ENCODE measurements around the gene YPEL1.
"Not testable (repeated sequence)": the region's sequence is repeated elsewhere in the genome, so short reads cannot be mapped to it uniquely, and the experiment has no call there.

Gene YPEL1

GRCh38 chr22:21683401-21683811 lies 52.2 kb downstream of the YPEL1 start:
- DNase-seq (ENCODE audit: low spot score): no peak

GRCh38 chr22:21682385-21683175 lies 53.0 kb downstream of the YPEL1 start:
- DNase-seq (ENCODE audit: low spot score): no peak

DNA sequence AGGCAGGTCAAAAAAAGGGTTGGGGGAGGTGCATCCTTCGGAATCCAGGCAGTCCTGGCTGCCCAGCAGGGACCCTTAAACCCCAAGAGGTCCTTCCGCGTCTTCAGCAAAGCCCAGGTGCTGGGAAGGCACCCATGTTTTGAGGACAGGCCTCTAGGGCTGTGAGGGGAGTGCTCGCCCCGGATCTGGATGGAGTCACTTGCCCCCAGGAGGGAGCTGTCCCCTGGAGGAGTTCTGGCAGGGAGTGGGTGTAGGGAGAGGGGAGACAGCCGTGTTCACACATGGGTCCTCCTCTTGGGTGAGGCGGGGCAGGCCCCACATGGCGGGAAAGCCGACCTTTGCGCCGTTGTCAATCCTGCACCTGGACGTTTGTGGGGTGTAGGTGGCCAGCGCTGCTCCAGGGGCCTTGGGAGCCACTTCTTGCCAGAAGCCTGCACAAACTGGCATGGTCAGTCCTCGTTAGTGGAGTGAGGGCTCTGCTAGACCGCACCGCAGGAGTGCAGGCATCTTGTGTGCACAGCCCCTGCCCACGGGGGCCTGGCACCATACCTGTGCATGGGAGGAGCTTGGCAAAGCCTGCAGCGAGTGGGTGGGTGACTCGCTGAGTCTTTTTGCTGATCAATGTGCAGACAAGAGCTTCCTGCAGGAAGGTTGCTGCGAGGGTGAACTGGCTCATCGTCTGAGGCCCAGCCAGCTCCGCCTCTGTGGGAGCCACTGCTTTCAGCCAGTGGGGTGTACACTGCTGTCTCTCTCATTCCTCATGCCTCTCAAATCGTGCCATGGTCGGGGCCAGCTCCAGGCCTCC lies 53.8 kb downstream of the YPEL1 start:
- DNase-seq (ENCODE audit: low spot score): no peak

- DNase-seq (ENCODE audit: low spot score): no peak
Observed at GRCh38 chr22:21680830-21681565, 54.6 kb downstream of the YPEL1 start.

DNA sequence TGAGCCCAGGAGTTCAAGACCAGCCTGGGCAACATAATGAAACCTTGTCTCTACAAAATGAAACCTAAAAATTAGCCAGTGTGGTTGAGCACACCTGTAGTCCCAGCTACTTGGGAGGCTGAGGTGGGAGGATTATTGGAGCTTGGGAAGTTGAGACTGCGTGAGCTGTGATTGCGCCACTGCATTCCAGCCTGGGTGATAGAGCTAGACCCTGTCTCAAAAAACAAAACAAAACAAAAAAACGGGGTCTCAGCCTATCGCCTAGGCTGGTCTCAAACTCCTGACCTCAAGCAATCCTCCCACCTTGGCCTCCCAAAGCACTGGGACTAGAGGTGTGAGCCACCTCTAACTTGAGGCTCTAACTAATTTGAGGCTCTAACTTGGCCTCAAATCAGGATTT lies 56.2 kb downstream of the YPEL1 start:
- no peak for DNase-seq (ENCODE audit: low spot score)

DNA sequence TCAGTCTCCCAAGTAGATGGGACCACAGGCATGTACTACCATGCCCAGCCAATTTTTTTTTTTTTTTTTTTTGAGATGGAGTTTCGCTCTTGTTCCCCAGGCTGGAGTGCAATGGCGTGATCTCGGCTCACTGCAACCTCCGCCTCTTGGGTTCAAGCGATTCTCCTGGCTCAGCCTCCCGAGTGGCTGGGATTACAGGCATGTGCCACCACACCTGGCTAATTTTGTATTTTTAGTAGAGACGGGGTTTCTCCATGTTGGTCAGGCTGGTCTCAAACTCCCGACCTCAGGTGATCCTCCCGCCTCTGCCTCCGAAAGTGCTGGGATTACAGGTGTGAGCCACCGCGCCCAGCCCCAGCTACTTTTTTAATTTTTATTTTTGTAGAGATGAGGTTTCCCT lies 56.8 kb downstream of the YPEL1 start:
- not testable (repeated sequence) for DNase-seq (ENCODE audit: low spot score)

DNA sequence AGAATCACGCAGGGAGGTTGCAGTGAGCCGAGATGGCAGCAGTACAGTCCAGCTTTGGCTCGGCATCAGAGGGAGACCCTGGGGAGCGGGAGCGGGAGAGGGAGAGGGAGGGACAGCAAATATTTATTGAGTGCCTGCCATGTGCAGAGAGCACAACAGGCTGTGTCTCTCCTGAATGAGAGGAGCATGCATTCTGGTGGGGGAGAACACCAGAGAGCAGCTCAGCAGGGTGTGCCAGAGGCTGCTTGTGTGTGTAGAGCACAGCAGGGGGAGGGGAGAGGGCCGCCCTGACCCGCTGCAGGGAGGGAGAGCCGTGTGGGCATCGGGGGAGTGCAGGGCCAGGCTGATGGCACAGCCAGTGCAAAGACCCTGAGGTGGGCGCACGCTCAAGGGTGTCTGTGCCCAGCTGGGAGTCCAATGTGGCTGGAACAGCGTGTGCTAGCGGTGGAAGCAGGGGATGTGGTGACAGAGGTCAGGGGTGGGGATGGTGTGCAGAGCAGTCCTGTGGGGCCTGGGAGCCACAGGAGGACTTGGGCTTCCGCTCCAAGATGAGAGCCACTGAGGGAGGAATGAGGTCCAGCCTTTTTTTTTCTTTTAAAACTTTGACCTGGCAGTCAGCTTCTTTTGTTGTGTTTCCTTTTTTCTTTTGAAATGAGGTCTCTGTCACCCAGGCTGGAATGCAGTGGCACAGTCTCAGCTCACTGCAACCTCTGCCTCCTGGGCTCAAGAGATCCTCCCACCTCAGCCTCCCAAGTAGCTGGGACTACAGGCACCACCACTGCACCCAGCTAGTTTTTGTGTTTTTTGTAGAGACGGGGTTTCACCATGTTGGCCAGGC lies 57.8 kb downstream of the YPEL1 start:
- DNase-seq (ENCODE audit: low spot score): no peak

GRCh38 chr22:21674638-21675245 lies 60.9 kb downstream of the YPEL1 start:
- DNase-seq (ENCODE audit: low spot score): no peak

GRCh38 chr22:21673534-21674321 lies 61.9 kb downstream of the YPEL1 start:
- no peak for DNase-seq (ENCODE audit: low spot score)

GRCh38 chr22:21672107-21672629 lies 63.4 kb downstream of the YPEL1 start:
- no peak for DNase-seq (ENCODE audit: low spot score)

DNA sequence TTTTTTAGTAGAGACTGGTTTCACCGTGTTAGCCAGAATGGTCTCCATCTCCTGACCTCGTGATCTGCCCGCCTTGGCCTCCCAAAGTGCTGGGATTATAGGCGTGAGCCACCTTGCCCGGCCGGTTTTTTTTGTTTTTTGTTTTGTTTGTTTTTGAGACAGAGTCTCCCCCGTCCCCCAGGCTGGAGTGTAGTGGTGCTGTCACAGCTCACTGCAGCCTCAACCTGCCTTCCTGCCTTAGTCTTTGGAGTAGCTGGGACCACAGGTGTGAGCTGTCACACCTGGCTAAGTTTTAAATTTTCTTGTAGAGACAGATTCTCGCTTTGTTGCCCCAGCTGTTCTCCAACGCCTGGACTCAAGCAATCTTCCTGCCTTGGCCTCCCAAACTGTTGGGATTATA lies 66.6 kb downstream of the YPEL1 start:
- no peak for DNase-seq (ENCODE audit: low spot score)

DNA sequence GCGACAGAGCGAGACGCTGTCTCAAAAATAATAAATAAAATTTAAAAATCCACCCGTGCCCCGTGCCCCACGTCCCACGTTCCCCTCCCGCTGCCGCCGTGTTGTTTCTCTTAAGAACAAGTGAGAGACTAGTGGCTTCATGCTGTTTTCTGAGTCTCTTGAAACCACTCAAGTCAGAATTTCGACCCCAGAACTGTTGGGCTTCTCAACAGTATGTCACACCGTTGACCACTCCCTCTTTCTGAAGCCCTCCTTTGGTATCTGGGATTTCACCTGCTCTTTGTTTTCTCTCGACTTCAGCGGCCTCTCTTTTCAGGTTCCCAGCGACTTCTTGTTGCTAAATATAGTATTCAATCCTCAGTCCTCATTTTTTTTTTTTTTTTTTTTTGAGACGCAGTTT lies 68.8 kb downstream of the YPEL1 start:
- no peak for DNase-seq (ENCODE audit: low spot score)

DNA sequence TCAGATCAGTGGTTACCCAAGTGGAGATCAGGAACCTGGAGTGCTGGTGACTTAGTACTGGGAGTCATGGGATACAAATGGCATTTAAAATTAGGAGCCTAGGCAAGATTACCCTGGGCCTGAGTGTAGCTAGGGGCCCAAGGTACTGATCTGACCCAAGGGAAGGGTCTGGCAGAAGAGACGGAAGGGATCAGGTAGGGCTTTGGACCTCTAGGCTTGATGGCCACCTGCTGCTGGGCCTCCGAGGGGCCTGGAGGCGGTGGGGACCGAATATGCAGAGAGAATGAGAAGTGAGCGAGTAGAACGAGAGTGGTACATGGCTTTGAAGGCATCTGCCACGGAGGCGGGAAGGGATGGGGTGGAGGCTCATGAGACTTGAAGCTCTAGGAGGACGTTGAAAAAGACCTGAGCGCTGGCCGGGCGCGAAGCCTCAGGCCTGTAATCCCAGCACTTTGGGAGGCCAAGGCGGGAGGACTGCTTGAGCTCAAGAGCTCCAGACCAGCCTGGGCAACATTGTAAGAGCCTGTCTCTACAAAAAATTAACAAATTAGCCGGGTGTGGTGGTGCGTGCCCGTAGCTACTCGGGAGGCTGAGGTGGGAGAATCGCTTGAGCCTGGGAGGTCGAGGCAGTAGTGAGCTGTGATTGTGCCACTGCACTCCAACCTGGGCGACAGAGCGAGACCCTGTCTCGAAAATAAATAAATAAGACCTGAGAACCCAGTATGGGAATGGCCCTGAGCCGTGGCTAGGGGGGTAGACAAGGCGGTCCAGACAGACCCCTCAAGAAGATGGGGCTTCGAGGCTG lies 70.3 kb downstream of the YPEL1 start:
- no peak for DNase-seq (ENCODE audit: low spot score)

GRCh38 chr22:21663738-21664137 lies 71.9 kb downstream of the YPEL1 start:
- no peak for DNase-seq (ENCODE audit: low spot score)

GRCh38 chr22:21661991-21662390 lies 73.6 kb downstream of the YPEL1 start:
- no peak for DNase-seq (ENCODE audit: low spot score)

GRCh38 chr22:21660904-21661303 lies 74.7 kb downstream of the YPEL1 start:
- no peak for DNase-seq (ENCODE audit: low spot score)

DNA sequence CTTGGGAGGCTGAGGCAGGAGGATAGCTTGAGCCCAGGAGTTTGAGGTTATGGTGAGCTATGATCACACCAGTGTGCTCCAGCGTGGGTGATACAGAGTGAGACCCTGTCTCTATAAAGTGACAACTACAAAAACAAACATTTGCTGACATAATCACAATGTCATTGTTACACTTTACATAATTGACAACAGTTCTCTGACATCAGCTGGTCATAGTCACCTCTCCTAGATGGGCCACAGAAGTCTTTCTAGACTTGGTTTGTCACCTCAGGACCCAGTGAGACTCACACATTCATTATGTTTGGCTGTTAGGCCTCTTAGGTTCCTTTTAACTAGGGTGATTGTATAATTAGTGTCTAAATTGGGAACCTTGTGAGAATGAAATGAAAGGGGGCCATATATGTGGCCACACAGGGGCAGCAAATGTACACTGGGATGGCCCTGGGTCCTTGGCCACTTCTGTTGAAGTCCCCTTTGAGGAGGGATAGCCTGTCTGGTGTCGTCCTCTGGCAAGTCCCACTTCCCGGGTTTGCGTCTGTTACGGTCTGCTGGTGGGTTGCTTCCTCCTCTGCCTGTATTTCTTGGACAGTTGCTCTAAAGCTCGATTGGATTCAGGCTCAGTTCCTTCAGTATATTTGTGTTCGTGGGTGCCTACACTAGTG lies 75.6 kb downstream of the YPEL1 start:
- no peak for DNase-seq (ENCODE audit: low spot score)

GRCh38 chr22:21657360-21658032 lies 78.1 kb downstream of the YPEL1 start:
- DNase-seq (ENCODE audit: low spot score): peak; percentile 94

Data from germinal center (tissue), 1 donor.